Ascending aorta (tissue), 2 donors: ENCODE results near the gene SLC7A8. TPM values are rescaled to one million over a fixed set of nuclear protein-coding genes. Genes with fewer than 3 reads are reported as not detected.

Source experiments
- DNase-seq, 2 donors: peaks; one replicate each; pipeline ENCODE4 v3.0.0-alpha.2; 2019; ENCODE audit warnings: low spot score in 2 of 2
- H3K27ac ChIP-seq, 2 donors: fragments of 200-600 bp; sonication (generic); one replicate each; pipeline ENCODE4 v1.5.1; 2016 to 2017; ENCODE audit warnings: mild to moderate bottlenecking in 1 of 2
- H3K27me3 ChIP-seq: fragments of 200-600 bp; sonication (generic); one replicate; pipeline ENCODE4 v1.5.1; 2017
- H3K36me3 ChIP-seq, 2 donors: fragments of 200-600 bp; sonication (generic); one replicate each; pipeline ENCODE4 v1.5.1; 2016
- H3K4me1 ChIP-seq, 2 donors: fragments of 200-600 bp; sonication (generic); one replicate each; pipeline ENCODE4 v1.5.1; 2016 to 2017; ENCODE audit warnings: mild to moderate bottlenecking in 1 of 2
- H3K4me3 ChIP-seq, 2 donors: fragments of 200-600 bp; sonication (generic); one replicate each; pipeline ENCODE4 v1.5.1; 2016 to 2017; ENCODE audit warnings: mild to moderate bottlenecking in 1 of 2
- H3K9me3 ChIP-seq, 2 donors: fragments of 200-600 bp; sonication (generic); one replicate each; pipeline ENCODE4 v1.5.1; 2016
- CTCF ChIP-seq, 3 experiments: fragments of 200-600 bp in 2 of 3; fragments of 450-650 bp in 1 of 3; sonication (generic) in 2 of 3; IDR thresholded peaks; one replicate each; pipeline ENCODE4 v1.5.1; 2016 to 2019; ENCODE audit warnings: antibody characterized with exemption in 3 of 3, mild to moderate bottlenecking in 1 of 3, moderate library complexity in 1 of 3
- intact Hi-C: fragments of 100-400 bp; cut with DNase I; formaldehyde crosslinking; loops from one replicate; pipeline ENCODE4 v1.15.1; 2023
- total RNA-seq: library from RNA; depleted of rRNA; stranded (reverse); fragments of >200 nt; gene quantifications from one replicate; pipeline ENCODE4 v1.1.0, GENCODE V29; 2016

The SLC7A8 gene
- total RNA-seq, 1 donor from 2014 or later = 59.9 TPM

GRCh38 chr14:23095196-23096108 lies 88.0 kb downstream of the SLC7A8 start, which contains the start of gene C14orf119:
TSS of gene C14orf119 (plus strand) at chr14:23095505. CDS start at chr14:23097659, 2,154 bp downstream.
- Histone ChIP-seq H3K9me3 (no peaks in the 10 kb centered on the region), H3K4me1 (peaks cover 0 to 22% of the 10 kb centered on the region in 2 donors), H3K27me3 (no peaks in the 10 kb centered on the region), H3K27ac (peak within 1 kb of the TSS; percentile 97 to 98), H3K4me3 (peak within 1 kb of the TSS; percentile 78 to 86), H3K36me3 (peaks cover 19 to 40% of the 10 kb centered on the region in 2 donors)
- peak; percentile 99 to 100 for DNase-seq
- intact Hi-C loops = loop anchor here (1.0 to 5.0 kb wide), 6 partner anchors 25 to 223 kb away; partner anchors contain the start of genes HOMEZ and LRP10
- TF ChIP-seq CTCF (IDR thresholded peaks at IDR 0.05) = no peak

- H3K27ac ChIP-seq = peak within 1 kb of the TSS; percentile 97 to 98
- peak; percentile 23 to 84 for DNase-seq
- peak within 1 kb of the TSS; percentile 78 to 86 for H3K4me3 ChIP-seq
- no peak for TF ChIP-seq CTCF (IDR thresholded peaks at IDR 0.05)
- H3K36me3 ChIP-seq = peaks cover 26 to 48% of the 10 kb centered on the region in 2 donors
- H3K27me3 ChIP-seq = no peaks in the 10 kb centered on the region
- H3K9me3 ChIP-seq = no peaks in the 10 kb centered on the region
- peaks cover 0 to 22% of the 10 kb centered on the region in 2 donors for H3K4me1 ChIP-seq
- intact Hi-C loops = loop anchor here (1.0 to 5.0 kb wide), 6 partner anchors 24 to 222 kb away; partner anchors contain the start of genes HOMEZ and LRP10
Measured at GRCh38 chr14:23094666-23095195, 88.7 kb downstream of the SLC7A8 start, which contains the start of gene ACIN1. TSS of gene ACIN1 (minus strand) at chr14:23095136. CDS start at chr14:23095112, 24 bp downstream.

GRCh38 chr14:23093991-23094665 lies 89.3 kb downstream of the SLC7A8 start:
- TF ChIP-seq CTCF (IDR thresholded peaks at IDR 0.05) = peak in 1 of 3 experiments; percentile 3
- peaks cover 0 to 22% of the 10 kb centered on the region in 2 donors for H3K4me1 ChIP-seq
- H3K27ac ChIP-seq = peak overlapping the region; percentile 96 to 97
- no peaks in the 10 kb centered on the region for H3K9me3 ChIP-seq
- peak overlapping the region; percentile 78 for H3K4me3 ChIP-seq
- DNase-seq = peak in 1 of 2 donors; percentile 51
- no peaks in the 10 kb centered on the region for H3K27me3 ChIP-seq
- intact Hi-C loops = loop anchor here (2.0 kb wide), 3 partner anchors 23 to 207 kb away; no protein-coding TSS in a partner anchor
- peaks cover 31 to 50% of the 10 kb centered on the region in 2 donors for H3K36me3 ChIP-seq

- Histone ChIP-seq H3K27me3 (no peaks in the 10 kb centered on the region), H3K9me3 (no peaks in the 10 kb centered on the region), H3K4me3 (peak overlapping the region; percentile 78), H3K4me1 (peaks cover 0 to 22% of the 10 kb centered on the region in 2 donors), H3K27ac (no peak overlapping the region), H3K36me3 (peaks cover 31 to 50% of the 10 kb centered on the region in 2 donors)
- no peak for DNase-seq
- no peak for TF ChIP-seq CTCF (IDR thresholded peaks at IDR 0.05)
- intact Hi-C loops = no loop called here
Measured at GRCh38 chr14:23093526-23093925, 89.9 kb downstream of the SLC7A8 start.

GRCh38 chr14:23093104-23093503 lies 90.4 kb downstream of the SLC7A8 start:
- no peak for DNase-seq
- Histone ChIP-seq H3K27ac (no peak overlapping the region), H3K4me1 (peaks cover 0 to 22% of the 10 kb centered on the region in 2 donors), H3K4me3 (peak overlapping the region in 1 of 2 donors; percentile 78), H3K9me3 (no peaks in the 10 kb centered on the region), H3K27me3 (no peaks in the 10 kb centered on the region), H3K36me3 (peaks cover 32 to 48% of the 10 kb centered on the region in 2 donors)
- intact Hi-C loops = no loop called here
- no peak for TF ChIP-seq CTCF (IDR thresholded peaks at IDR 0.05)
